HG02840 (cell line): Measurements from ENCODE around the gene RNPEPL1.

ENCODE experiments used
- ATAC-seq: cut with Tn5 transposase; IDR thresholded peaks from one replicate; pipeline ENCODE4 v1.9.1; 2021; ENCODE audit warnings: mild to moderate bottlenecking, moderate library complexity, moderate number of reproducible peaks; ENCODE audit not compliant: unreplicated experiment, low FRiP score

Gene RNPEPL1

DNA sequence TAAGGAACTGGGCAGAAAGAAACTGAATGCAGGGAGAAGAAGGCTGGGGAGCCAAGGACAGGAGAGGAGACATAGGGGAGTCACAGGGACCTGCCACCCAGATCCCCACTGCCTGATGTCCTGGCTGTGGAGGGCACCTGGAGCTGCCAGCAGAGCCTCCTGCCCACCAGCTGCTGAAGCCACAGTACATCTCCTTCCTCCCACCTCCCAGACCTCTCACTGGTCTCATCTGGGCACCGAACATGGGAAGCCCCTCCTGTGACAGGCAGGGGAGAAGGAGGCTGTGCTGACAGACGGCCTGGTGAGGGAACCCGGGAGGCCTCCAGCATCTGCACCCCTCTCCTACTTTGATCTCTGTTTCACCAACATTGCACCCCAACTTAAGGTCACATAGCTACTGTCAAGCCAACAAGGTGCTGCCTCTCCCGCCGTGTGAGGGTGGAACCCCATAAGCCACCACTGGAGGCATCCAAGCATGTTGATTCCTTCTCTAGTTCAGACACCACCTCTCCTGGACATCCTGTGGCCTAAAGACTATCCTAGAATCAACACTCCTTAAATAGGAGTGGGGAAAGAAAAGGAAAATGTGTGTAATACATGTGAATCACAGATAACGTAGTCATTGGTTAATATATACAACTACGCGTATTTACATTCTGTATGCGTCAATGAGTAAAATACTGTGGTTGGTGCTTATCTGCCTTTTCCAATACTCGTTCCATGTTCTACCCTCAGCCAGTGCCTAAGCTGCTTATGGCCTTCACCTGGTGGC lies 3.5 kb upstream of the RNPEPL1 start:
- ATAC-seq = no peak

DNA sequence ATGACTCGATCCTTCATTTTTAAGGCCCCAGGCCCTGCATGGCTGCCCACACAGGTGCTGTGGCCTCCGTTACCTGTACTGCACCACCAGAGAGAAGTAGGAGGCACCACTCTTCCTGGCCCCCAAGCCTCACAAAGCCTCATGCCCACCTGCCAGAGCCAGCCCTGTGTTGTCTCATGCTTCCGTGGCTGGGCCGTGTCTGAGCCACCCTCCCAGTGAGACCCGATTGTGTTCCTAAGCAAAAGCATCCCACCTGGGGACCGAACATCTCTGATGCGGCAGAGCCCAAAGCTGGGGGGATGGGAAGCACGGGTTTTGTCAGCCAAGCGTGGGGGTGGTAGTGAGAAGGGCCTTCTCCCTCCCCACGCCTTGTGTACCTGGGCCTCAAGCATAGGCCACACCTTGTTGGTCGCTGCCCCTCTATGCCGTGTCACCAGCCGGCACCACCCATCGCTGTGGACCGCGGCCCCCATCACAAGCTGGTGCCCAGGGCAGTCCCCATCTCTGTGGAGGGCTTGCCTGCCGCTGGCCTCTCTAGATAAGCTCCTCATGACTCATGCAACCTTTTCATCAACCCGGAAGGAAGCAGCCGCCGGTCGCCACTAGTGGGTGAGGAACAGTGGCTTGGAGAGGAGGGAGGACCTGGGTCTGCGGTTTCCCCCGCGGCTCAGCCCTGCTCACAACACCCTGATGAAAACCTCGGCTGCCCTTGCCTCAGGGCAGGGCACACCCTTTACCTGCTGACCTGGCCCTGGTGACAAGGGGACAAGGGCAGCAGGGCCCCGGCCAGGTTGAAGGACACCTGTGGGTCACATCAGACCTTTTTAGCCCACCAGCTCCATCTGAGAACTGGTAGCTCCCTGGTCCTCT lies 2.7 kb upstream of the RNPEPL1 start:
- ATAC-seq = peak; percentile 29

DNA sequence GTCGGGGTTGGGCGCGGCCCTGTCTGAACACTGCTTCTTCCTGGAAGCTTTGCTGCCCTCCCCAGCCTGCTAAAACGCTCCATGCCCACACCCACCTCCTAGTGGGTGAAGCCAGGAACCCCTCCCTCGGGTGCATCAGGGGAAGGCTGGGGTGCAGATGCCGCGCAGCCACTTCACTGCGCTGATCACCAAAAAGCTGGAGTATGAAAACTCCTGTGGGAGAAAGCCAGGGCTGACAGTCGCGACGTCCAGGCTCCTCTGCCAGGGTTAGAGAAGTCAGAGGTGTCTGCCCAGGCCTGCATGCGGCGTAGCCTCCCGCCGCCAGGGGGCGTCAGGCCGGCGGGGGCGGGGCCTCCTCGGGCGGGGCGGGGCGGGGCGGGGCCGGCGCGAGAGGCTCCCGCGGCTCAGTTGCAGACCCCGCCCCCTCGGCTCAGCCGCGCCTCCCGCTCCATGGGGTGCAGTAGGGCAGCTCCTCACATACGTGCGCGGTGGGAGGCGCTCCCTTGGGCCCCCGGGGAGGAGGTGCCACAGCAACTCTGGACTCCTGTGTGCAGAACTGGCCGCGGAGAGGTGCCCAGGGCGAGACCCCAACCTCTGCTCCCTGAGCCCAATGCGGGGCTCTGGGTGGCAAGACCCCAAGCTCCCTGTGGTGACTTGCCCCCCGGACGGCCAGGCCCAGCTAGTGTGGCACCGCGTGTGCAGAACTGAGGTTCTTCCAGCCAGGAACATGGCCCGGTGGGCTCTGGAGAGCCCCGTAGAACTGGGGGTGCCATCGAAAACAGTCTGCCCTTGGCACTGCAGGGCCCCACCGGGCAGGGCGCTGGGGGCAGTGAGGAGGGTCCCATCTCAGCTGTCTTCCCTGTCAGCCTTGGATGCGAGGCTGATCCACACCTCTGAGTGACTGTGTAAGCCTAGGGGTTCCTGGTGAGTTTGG lies 1.8 kb upstream of the RNPEPL1 start:
- ATAC-seq = peak; percentile 40

DNA sequence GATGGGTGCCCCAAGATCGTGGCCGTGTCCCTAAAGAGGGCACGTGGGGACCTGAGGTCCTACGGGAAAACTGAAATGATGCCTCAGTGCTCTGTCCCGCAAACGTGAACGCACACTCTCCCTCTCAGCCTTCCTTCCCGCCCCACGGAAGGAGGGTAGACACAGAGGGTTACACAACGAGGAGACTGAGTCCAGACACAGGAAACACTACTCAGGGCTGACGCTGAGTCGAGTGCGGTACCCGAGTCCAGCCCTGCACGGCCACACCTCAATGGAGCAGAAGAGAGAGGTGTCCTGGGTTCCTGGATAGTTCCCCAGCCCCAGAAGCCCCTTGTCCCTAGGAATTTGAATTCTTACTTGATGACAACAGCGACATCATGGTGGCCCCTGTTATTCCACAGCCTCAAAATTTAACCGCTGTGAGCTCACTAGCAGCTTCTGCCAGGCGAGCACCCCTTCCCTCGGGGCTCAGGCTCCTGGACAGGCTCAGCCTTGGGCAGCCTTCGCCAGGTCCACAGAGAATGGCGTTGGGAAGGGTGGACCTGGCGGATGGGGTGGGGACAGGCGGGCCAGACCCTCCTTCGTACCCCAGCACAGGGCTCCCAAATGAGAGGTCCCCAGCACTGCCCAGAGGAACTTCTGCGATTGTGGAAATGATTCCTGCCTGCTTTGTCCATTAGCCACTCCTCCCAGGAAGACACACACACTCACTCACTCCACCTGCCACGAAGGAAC lies 980 bp upstream of the RNPEPL1 start:
- no peak for ATAC-seq

GRCh38 chr2:240568678-240569522 lies 616 bp downstream of the RNPEPL1 start:
- ATAC-seq = no peak

DNA sequence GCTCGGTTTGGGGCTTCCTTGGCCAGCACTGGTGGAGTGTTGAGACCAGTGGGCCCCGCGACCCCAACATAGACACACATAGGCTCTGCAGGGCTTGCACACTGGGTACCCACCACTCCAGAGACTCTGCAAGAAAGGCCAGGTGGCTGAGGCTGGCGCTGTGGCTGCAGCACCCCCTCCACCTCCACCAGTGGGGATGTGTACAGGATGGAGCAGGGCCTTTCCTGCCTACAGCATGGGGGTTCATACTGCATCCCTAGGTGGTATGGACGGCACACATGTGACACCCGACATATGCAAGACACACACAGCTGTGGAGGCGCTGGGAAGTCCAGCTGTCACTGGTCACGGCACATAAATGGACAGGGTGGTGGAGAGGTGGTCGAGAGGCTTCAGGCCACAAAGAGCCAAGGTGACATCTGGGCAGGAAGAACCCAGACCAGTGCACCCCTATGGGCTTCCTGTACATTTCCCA lies 1.3 kb downstream of the RNPEPL1 start:
- no peak for ATAC-seq

- no peak for ATAC-seq
These were observed 1.8 kb downstream of the RNPEPL1 start for GRCh38 chr2:240569998-240570530.

DNA sequence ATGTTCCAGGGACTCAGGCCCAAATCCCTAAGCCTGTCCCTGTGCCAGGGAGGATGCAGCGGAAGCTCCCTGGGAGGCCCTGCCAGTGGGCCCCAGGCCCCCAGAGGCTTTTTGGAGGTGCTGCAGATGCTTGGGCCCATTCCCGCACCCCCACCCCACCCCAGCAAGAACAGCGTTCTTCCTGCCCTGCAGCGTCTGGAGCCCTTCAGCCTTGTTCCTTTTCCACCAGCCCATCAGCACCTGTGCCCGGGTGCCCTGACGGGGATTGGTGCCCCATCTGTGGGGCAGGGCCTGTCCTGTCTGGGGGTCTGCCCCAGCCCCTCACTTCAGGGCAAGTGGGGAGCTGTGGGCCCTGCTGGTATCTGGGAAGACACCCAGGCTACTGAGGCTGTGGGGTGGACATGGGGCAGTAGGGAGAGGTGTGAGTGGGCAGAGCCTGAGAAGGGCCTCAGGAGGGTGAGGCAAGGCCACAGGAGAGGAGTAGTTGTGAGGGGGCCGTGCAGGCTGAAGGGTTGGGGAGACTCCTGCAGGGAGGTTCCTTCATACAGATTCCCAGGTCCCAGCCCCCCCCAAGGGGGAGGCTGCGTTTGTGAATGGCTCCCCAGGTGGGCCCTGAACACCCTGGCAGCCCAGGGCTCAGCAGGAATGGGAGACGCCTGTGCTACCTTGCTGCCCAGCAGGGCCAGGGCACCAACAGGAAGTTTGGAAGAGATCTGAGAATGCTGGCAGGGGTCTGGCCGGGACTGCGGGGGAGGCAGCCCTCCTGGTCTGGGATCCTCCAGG lies 2.4 kb downstream of the RNPEPL1 start:
- ATAC-seq = no peak

DNA sequence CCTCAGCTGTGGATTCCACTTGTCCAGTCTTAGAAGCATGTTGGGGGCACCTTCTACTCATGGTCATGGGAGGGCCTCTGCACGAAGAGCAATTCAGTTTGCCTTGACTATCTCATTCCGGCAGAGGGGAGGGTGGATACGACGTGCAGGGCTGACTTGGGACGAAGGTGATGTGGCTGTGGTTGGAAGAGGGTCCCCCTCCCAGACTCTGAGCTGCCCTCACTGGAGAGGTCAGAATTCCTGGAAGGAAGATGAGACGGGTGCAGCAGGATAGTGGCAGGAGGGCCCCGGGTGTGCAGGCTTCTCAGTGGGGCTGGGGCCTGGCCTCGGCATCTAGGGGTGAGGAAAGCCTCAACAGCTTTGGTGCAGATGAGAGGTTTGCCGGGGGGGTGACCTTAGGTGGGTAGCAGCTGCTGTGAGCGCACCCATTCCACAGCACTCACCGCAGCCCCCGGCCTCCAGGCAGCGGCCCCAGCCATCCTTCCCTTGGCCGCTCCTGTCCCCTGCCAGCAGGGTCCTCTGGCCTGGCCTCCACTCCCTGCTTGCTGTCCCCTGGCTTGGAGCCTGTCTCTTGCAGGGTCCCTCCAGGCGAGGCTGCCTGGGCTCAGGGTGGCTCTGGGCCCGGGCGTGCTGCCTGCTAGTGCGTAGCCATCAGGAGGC lies 3.2 kb downstream of the RNPEPL1 start:
- no peak for ATAC-seq

GRCh38 chr2:240572141-240573031 lies 4.1 kb downstream of the RNPEPL1 start:
- no peak for ATAC-seq

DNA sequence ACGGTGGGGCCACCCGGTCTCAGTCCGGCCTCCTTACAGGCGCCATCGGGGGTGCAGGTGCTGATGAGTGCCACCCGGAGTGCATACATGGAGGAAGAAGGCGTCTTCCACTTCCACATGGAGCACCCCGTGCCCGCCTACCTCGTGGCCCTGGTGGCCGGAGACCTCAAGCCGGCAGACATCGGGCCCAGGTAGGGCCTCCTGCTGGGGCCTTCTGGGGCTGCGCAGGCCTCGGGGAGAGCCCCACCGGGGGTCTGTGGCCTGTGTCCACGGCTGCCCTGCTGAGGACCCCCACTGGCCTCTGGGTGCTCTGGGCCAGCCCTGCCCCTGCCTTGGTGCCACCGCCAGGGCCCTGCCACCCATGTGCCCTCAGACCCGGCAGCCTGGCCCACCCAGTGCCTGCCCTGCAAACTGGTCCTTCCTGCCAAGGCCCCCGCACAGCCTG lies 4.8 kb downstream of the RNPEPL1 start:
- ATAC-seq = no peak

DNA sequence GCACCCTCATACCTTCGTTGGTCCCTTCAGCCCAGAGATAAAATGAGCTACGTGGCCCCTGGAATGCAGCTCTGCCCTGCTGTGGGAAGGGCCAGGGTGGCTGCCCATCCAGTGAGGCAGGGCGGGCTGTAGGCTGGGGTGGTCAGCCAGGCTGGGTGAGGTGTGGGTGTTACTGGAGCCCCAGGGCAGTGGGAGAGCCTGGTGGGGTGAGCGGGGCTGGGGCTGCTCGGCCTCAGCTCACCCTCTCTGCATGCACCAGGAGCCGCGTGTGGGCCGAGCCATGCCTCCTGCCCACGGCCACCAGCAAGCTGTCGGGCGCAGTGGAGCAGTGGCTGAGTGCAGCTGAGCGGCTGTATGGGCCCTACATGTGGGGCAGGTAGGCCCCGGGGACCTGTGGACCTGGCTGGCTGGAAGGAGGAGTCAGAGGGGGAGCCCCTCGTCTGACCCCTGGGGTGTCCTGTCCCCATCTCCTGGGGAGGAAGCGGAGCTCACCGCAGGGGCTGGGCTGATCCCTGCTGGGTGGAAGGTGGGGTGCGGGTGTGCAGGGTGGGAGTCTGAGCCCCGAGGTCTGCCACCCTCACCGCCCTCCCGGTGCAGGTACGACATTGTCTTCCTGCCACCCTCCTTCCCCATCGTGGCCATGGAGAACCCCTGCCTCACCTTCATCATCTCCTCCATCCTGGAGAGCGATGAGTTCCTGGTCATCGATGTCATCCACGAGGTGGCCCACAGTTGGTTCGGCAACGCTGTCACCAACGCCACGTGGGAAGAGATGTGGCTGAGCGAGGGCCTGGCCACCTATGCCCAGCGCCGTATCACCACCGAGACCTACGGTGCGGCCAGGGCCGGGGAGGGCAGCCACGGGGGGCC lies 5.5 kb downstream of the RNPEPL1 start:
- no peak for ATAC-seq

DNA sequence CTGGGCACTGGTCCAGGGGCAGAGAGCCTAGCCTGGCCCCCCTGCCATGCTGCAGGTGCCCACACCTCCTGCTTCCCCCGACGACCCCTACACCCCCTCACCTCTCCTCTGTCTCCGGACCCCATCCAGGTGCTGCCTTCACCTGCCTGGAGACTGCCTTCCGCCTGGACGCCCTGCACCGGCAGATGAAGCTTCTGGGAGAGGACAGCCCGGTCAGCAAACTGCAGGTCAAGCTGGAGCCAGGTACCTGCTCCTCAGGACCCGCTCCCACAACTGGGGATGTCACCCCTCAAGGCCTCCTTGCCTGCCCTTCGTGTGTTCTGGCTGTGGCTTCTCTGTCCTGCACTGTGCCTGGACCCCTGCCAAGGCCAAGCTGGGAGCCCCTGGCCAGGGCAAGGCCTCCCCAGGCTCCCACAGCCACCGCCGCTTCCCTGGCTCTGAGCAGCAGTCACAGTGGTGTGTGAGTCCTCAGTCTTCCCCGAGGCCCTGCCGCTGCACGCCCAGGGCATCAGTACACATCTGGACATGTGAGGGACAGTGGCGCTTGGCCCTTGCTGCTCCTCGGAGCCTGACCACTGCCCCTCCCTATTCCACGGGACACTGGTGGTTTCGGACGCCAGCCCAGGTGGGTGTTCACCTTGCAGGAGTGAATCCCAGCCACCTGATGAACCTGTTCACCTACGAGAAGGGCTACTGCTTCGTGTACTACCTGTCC lies 6.3 kb downstream of the RNPEPL1 start:
- ATAC-seq = no peak

- no peak for ATAC-seq
These were observed 7.0 kb downstream of the RNPEPL1 start for GRCh38 chr2:240575101-240575965.
